ENCODE data around the gene GBA2. TPM values are rescaled to one million over a fixed set of nuclear protein-coding genes. Genes with fewer than 3 reads are reported as not detected.
A peak's percentile ranks its signal among the peaks of the same experiment; 100 is the strongest.

The GBA2 gene
- total RNA-seq, 1 donor from 2014 or later = 44.8 TPM

DNA sequence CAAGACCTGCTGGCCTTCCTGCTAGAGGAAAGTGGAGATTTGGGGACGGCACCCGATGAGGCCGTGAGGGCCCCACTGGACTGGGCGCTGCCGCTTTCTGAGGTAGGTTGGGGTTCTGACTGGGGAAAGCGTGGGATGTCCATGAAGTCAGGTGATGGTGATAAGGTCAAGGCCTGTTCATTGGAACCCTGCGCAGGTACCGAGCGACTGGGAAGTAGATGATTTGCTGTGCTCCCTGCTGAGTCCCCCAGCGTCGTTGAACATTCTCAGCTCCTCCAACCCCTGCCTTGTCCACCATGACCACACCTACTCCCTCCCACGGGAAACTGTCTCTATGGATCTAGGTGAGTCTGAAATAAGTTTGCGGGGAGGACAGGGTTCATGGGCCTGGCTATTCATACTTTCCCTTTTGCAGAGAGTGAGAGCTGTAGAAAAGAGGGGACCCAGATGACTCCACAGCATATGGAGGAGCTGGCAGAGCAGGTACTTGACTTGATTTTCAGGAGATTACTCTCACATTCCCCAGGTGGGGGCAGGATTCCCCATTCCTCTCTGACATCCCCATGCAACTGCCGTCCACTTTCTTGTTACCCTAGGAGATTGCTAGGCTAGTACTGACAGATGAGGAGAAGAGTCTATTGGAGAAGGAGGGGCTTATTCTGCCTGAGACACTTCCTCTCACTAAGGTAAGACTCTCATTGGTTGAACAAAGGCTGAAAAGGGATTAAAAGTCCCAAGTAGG is 16.1 kb downstream of the GBA2 start:
- H3K4me3 Mint-ChIP-seq = no peak overlapping the region
- peak overlapping the region; percentile 62 for H3K9ac ChIP-seq
- peak overlapping the region; percentile 37 for H2AFZ ChIP-seq (replicated peaks)

DNA sequence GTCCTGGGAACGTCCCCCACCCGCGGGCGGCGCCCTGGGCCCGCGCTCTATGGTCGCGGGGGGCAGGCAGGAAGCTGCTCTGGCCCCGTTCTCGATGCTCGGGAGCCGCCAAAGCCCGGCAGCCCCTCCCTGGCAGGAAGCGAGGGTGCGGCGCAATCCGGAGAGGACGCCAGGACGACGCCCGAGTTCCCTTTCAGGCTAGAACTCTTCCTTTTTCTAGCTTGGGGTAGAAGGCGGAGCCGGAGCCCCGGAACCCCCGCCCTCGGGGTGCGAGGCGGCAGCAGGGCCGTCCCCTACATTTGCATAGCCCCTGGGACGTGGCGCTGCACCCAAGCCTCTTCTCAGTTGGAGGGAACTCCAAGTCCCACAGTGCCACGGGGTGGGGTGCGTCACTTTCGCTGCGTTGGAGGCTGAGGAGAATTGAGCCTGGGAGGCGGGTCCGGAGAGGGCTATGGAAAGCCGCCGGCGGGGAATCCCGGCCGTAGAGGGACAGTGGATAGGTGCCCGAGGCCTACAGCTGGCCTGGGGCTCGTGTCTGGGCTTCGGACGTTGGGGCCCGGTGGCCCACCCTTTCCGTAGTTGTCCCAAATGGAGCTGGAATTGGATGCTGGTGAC is 16.7 kb downstream of the GBA2 start, which contains the start of the genes CREB3 and TLN1:
Gene CREB3 (plus strand): TSS at position 482 of the 615 bp plus-strand sequence. CDS start 107 bp downstream, at position 589.
Gene TLN1 (minus strand): TSS at position 11 of the 615 bp plus-strand sequence. CDS start 6,501 bp downstream, outside the sequence.
- Histone ChIP-seq H3F3A (ENCODE audit: low read depth) (peaks cover 74% of the 10 kb centered on the region), H3K9ac (peak within 1 kb of the TSS; percentile 66), H2AFZ (replicated peaks) (peak within 1 kb of the TSS; percentile 51), H3K4me2 (peak within 1 kb of the TSS; percentile 80), H3K9me3 (ENCODE audit: low read depth) (no peaks in the 10 kb centered on the region), H3K4me3 (peak within 1 kb of the TSS; percentile 71), H3K4me1 (peaks cover 43% of the 10 kb centered on the region), H4K20me1 (ENCODE audit: low read depth) (peaks cover 15% of the 10 kb centered on the region), H3K36me3 (no peaks in the 10 kb centered on the region), H3K79me2 (ENCODE audit: low read depth) (peaks cover 59% of the 10 kb centered on the region), H3K27ac (peak within 1 kb of the TSS; percentile 85), H3K27me3 (no peaks in the 10 kb centered on the region)
- no peak within 1 kb of the TSS for H3K4me3 Mint-ChIP-seq
- peaks cover 2% of the 10 kb centered on the region for H3K36me3 Mint-ChIP-seq
- peak; percentile 98 for DNase-seq (ENCODE audit: low spot score)
- TF ChIP-seq, protein P1, sequence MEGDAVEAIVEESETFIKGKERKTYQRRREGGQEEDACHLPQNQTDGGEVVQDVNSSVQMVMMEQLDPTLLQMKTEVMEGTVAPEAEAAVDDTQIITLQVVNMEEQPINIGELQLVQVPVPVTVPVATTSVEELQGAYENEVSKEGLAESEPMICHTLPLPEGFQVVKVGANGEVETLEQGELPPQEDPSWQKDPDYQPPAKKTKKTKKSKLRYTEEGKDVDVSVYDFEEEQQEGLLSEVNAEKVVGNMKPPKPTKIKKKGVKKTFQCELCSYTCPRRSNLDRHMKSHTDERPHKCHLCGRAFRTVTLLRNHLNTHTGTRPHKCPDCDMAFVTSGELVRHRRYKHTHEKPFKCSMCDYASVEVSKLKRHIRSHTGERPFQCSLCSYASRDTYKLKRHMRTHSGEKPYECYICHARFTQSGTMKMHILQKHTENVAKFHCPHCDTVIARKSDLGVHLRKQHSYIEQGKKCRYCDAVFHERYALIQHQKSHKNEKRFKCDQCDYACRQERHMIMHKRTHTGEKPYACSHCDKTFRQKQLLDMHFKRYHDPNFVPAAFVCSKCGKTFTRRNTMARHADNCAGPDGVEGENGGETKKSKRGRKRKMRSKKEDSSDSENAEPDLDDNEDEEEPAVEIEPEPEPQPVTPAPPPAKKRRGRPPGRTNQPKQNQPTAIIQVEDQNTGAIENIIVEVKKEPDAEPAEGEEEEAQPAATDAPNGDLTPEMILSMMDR (IDR thresholded peaks at IDR 0.05) = peak; percentile 35
- TF ChIP-seq EZH2phosphoT487 (IDR thresholded peaks at IDR 0.05) (no peak), EZH2 (IDR thresholded peaks at IDR 0.05) (no peak)
- H3K4me1 Mint-ChIP-seq = peaks cover 25% of the 10 kb centered on the region
- peaks cover 2% of the 10 kb centered on the region for H3K27me3 Mint-ChIP-seq (ENCODE audit: insufficient read depth, low read depth)
- H3K9me3 Mint-ChIP-seq = no peaks in the 10 kb centered on the region
- H3K27ac Mint-ChIP-seq = peak within 1 kb of the TSS; percentile 85

More for the DNA sequence above, 16.1 kb downstream of the GBA2 start:
- H3K9me3 ChIP-seq (ENCODE audit: low read depth) = no peaks in the 10 kb centered on the region
- peak overlapping the region; percentile 29 for H3K27ac Mint-ChIP-seq
- H3F3A ChIP-seq (ENCODE audit: low read depth) = peaks cover 74% of the 10 kb centered on the region
- peaks cover 38% of the 10 kb centered on the region for H3K4me1 ChIP-seq
- H3K4me1 Mint-ChIP-seq = peaks cover 25% of the 10 kb centered on the region
- peak overlapping the region; percentile 71 for H3K4me3 ChIP-seq
- H3K4me2 ChIP-seq = peak overlapping the region; percentile 80
- peaks cover 7% of the 10 kb centered on the region for H3K36me3 Mint-ChIP-seq
- no peaks in the 10 kb centered on the region for H3K36me3 ChIP-seq
- peaks cover 15% of the 10 kb centered on the region for H4K20me1 ChIP-seq (ENCODE audit: low read depth)
- no peaks in the 10 kb centered on the region for H3K27me3 ChIP-seq
- peaks cover 2% of the 10 kb centered on the region for H3K27me3 Mint-ChIP-seq (ENCODE audit: insufficient read depth, low read depth)
- DNase-seq (ENCODE audit: low spot score) = peak; percentile 77
- H3K79me2 ChIP-seq (ENCODE audit: low read depth) = peaks cover 53% of the 10 kb centered on the region
- TF ChIP-seq, protein P1 (IDR thresholded peaks at IDR 0.05) = peak; percentile 31
- no peak for TF ChIP-seq EZH2phosphoT487 (IDR thresholded peaks at IDR 0.05)
- no peaks in the 10 kb centered on the region for H3K9me3 Mint-ChIP-seq
- peak overlapping the region; percentile 85 for H3K27ac ChIP-seq

DNA sequence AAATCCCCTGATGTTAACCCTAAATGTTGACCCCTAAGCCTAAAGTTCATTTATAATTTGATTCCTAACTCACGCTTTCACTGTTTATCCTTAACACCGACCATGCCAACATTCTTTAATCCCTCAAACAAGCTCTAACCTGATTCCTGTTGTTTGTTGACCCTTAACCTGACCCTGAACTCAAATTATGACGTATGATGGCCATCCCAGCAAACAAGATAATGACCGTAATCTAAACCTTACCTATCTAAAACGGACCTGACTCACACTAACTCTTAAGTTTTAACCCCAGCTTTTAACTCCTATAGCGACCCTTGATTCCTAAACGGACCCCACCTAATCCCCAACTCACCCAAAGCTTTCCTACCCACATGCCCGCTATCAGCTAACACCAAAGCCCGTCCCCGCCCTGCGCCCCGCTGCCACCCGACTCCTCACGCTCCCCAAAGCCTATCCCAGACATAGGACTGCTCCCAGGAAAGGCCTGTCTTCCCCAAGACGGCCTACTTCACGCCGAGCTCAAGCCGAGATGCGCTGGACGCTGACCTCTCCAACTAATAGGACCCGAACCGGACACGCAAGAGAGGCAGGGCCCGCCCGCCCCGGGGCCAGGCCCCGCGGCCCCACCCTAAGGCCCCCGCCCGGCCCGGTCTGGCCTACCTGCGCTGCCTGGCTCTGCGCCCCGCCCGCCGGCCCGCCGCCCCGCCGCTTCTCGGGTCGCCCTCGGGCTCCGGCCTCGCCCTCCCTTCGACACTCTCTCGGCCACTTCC is 17.4 kb downstream of the GBA2 start:
- peaks cover 66% of the 10 kb centered on the region for H3K79me2 ChIP-seq (ENCODE audit: low read depth)
- H3K36me3 ChIP-seq = no peaks in the 10 kb centered on the region
- H3K27me3 Mint-ChIP-seq (ENCODE audit: insufficient read depth, low read depth) = peaks cover 2% of the 10 kb centered on the region
- H3K9ac ChIP-seq = peak overlapping the region; percentile 66
- TF ChIP-seq, protein P1 (IDR thresholded peaks at IDR 0.05) = no peak
- no peak for TF ChIP-seq EZH2phosphoT487 (IDR thresholded peaks at IDR 0.05)
- no peak for TF ChIP-seq EZH2 (IDR thresholded peaks at IDR 0.05)
- peak overlapping the region; percentile 85 for H3K27ac ChIP-seq
- peak overlapping the region; percentile 71 for H3K4me3 ChIP-seq
- peak overlapping the region; percentile 85 for H3K27ac Mint-ChIP-seq
- H3K4me1 Mint-ChIP-seq = peaks cover 25% of the 10 kb centered on the region
- H3K9me3 ChIP-seq (ENCODE audit: low read depth) = no peaks in the 10 kb centered on the region
- peak overlapping the region; percentile 51 for H2AFZ ChIP-seq (replicated peaks)
- H3K4me2 ChIP-seq = peak overlapping the region; percentile 80
- no peaks in the 10 kb centered on the region for H3K9me3 Mint-ChIP-seq
- peaks cover 2% of the 10 kb centered on the region for H3K36me3 Mint-ChIP-seq
- H3K4me3 Mint-ChIP-seq = no peak overlapping the region
- peaks cover 70% of the 10 kb centered on the region for H3F3A ChIP-seq (ENCODE audit: low read depth)
- no peak for DNase-seq (ENCODE audit: low spot score)
- H4K20me1 ChIP-seq (ENCODE audit: low read depth) = peaks cover 15% of the 10 kb centered on the region
- H3K27me3 ChIP-seq = no peaks in the 10 kb centered on the region
- peaks cover 50% of the 10 kb centered on the region for H3K4me1 ChIP-seq
